Renal cortical epithelial cell (primary cell): ENCODE results near the gene ALG13. TPM values are rescaled to one million over a fixed set of nuclear protein-coding genes. Genes with fewer than 3 reads are reported as not detected.

Source experiments
- DNase-seq: peaks from one replicate; pipeline ENCODE4 v3.0.0-alpha.2; 2011; ENCODE audit warnings: low read depth
- total RNA-seq: library from RNA; depleted of rRNA; stranded (reverse); fragments of >200 nt; gene quantifications from 2 replicates; pipeline ENCODE4 v1.2.3, GENCODE V29; 2014

Gene ALG13
- 36.8 and 47.7 TPM in 2 replicates for total RNA-seq

DNA sequence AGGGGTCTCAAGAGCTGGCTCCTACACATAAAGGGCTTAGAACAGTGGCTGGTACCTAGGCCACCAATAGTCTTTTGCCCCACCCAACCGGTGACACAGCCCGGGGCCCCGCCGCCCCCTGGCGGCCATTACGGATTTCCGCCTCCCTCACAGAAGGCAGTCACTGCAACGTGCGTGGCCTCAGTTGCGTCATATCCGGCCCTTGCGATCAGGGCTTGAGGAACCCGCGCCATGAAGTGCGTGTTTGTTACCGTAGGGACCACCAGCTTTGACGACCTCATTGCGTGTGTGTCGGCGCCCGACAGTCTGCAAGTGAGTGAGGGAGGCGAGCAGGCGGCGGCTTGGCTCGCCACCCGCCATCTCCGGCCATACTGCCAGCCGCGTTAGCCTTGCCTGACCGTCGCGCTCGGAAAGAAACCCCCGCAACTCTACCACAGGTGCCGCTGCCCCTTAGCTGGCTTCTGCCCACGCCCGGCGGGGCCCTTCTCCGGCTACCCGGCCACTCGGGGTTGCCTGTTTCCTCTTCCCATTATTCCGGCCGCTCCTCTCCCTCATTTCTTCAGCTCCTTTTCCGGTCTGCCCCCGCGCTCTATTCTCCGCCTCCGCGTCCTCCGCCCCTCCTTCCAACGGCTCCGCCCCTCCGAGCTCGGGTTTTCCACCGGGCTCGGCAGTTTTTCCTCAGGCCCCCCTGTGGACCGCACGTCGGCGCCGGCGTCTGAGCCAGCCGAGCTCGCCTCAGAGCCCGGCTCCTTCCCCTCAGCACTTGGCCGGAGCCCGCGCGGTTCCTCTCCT lies at the start of gene ALG13:
Gene ALG13, plus strand, starts transcription at position 183 of the 792 bp plus-strand sequence. Its CDS starts 49 bp downstream, at position 232.
- DNase-seq, result peak; percentile 75

DNA sequence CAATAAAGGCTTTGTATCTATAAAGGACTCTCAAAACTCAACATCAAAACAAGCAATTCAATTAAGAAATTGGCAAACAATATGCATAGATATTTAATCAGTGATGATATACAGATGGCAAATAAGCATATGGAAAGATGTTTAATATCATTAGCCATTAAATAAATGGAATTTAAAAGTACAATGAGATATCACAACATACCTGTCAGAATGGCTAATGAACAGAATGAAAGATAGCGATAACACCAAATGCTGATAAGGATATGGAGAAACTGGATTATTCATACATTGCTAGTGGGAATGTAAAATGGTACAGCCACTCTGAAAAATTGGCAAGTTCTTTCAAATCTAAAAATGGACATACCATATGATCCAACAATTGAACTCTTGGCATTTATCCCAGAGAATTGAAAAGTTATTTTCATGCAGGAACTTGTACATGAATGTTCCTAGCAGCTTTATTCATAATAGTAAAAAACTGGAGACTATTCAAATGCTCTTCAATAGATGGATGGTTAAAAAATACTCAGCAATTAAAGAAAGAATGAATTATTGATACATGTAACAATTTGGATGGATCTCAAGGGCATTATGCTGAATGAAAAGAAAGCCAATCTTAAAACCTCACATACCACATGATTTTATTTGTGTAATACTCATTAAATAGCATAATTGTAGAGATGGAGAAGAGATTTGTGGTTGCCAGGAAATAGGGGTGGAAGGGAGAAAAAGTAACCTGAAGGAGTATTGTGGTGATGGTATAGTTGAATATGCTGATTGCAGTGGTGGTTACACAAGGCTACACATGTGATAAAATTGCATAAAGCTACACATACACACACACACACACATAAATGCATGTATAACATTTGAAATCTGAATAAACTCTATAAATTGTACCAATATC lies 45.9 kb upstream of the ALG13 start:
- DNase-seq, result no peak

DNA sequence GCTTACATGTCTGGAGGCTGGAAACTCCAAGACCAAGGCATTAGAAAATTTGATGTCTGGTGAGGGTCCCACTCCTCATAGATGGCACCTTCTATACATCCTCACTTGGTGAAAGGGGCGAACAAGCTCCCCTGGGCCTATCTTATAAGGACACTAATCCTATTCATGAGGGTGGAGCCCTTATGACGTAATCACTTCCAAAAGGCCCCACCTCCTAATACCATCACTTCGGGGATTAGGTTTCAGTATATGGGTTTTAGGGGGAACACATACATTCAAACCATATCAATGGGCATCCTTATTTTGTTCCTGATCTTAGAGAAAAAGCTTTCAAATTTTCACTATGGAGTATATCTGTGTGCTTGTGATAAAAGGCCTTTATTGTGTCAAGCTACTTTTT lies 39.0 kb upstream of the ALG13 start:
- DNase-seq, result no peak

DNA sequence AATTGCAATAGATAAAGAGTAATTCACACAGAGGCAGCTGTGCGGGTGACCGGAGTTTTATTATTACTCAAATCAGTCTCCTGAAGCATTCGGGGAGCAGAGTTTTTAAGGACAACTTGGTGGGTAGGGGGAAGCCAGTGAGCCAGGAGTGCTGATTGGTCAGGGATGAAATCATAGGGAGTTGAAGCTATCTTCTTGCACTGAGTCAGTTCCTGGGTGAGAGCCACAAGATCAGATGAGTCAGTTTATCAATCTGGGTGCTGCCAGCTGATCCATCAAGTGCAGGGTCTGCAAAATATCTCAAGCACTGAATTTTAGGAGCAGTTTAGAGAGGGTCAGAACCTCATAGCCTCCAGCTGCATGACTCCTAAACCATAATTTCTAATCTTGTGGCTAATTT lies 35.8 kb upstream of the ALG13 start:
- DNase-seq, result peak; percentile 1

DNA sequence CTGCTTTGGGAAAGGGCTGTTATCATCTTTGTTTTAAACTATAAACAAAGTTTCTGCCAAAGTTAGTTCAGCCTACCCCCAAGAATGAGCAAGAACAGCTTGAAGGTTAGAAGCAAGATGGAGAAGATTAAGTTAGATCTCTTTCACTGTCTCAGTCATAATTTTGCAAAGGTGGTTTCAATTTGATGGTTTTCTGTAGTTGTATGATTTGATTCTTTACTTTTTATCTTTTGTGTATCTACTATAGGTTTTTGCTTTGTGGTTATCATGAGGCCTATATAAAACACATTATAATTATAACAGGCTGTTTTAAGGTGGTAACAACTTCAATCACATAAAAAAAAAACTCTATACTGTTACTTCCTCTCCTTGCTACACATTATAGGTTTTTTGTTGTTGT lies 35.4 kb upstream of the ALG13 start:
- DNase-seq, result no peak

DNA sequence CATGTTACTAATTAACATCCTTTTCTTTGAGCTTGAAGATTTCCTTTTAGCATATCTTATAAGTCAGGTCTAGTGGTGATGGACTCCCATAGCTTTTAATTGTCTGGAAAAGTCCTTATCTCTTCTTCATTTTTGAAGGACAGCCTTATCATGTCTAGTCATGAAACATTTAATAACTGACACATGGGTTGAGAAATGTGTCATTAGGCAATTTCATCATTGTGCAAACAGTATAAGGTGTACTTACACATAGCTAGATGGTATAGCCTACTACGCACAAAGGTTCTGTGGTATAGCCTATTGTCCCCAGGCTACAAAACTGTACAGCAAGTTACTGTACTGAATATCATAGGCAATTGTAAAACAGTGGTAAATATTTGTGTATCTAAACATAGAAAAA lies 34.5 kb upstream of the ALG13 start:
- DNase-seq, result no peak

DNA sequence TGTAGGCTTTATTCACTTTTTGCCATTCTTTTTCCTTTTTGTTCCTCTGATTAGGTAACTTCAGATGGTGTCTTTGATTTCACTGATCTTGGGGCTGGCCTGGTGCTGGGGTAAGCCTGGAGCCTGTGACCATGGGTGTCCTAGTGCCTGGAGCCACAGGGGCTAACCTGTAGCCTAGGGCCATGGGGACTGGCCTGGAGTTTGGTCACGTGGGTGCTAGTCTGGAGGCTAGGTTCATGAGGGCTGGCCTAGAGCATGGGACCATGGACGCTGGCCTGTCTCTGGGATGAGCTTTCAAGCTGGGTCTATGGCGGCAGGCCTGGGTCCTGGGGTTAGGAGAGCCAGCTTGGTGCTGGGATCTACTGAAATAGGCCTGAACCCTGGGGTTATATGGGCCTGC lies 32.2 kb upstream of the ALG13 start:
- no peak for DNase-seq

DNA sequence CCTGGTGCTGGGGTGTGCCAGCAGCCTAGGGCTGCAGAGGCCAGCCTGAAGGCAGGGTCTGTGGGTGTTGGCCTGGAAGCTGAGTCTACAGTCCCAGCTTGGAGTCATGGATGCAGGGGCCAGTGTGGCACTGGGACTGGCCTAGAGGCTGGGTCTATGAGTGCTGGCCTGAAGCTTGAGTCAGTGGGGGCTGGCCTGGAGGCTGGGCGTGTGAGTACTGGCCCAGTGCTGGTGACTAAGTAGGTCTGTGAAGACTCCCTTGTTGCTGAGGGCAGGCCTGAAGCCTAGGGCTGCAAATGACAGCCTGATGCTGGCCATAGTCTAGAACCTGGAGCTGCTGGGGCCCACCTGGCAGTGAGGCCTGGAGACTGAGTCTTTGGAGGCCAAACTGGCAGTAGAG lies 31.3 kb upstream of the ALG13 start:
- DNase-seq, result no peak

DNA sequence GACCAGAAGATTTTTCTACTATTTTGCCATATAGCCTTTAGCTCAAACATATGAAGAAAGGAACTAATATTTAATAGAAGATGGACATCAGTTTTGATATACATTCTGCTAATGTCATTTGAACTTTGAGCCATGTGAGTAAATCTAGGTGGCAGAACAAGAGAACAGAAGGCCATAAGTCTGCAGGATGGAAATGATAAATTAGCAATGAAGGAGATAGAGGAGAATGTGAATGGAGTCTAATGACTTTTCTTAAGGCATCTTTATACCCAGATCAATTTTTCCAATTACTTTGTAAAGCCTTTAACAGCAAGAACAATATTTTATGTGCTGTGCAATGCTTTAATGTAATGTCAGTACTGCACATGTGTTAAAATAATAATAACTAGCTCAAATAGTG lies 30.1 kb upstream of the ALG13 start:
- no peak for DNase-seq

DNA sequence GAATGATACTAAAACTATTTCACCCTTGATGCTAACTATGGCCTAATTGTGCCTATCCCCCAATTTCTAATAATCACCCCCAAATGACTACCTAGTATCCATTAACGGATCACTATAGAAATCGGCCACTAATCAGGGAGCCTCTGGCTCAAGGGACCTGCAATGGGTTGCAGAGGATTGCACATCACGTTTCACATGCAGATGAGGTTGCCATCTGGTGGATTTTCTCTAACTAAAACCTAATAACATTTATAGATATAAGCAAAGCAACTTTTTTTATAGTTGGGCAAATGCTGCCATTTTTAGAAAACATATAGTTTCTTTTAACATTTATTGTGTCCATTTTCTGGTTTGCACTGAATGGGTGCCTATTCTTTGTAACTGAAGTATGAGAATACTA lies 28.3 kb upstream of the ALG13 start:
- DNase-seq, result peak; percentile 2

DNA sequence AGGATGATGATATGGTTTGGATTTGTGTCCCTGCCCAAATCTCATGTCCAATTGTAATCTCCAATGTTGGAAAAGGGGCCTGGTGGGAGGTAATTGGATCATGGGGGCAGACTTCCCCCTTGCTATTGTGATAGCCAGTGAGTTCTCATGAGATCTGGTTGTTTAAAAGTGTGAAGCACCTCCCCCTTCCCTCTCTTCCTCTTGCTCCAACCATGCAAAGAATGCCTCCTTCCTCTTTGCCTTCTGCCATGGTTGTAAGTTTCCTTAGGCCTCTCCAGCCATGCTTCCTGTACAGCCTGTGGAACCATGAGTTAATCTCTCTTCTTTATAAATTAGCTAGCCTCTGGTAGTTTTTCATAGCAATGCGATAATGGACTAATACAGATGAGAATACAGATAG lies 19.7 kb upstream of the ALG13 start:
- no peak for DNase-seq

DNA sequence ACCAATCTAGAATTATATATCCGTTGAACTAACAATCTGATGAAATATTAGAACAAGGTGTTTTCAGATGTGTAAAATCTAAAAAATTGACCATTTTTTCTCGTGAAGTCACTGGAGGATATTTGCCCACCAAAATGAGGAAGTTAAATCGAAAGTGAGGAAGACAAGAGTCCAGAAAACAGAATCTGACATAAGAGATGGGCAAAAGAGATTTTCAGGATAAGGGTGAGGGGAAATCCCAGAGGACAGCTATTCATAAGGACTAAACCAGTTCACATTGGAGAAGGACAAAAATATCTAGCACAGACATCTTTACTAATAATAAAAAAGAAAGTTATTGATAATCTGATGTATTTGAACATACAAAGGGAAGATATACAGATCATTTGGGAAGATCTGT lies 18.7 kb upstream of the ALG13 start:
- no peak for DNase-seq

DNA sequence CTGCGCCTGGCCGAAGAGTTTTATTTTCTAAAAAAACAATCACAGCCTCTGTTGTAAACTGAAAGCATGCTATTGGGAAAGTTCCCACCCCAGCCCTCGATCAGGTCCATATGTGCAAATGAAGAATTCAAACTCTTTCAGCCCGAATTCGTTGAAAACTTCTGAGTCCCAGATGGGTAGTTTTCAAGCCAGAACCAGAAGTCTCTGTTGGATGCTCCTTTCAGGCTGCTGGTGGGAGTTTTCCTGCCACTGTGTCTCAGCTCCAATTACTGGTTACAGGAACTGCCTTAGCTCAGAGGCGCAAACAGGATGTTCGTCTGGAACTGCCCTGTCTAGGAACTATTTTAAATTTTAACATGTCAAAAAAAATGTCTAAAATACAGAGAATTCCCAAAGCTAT lies 9.3 kb upstream of the ALG13 start:
- DNase-seq, result no peak

DNA sequence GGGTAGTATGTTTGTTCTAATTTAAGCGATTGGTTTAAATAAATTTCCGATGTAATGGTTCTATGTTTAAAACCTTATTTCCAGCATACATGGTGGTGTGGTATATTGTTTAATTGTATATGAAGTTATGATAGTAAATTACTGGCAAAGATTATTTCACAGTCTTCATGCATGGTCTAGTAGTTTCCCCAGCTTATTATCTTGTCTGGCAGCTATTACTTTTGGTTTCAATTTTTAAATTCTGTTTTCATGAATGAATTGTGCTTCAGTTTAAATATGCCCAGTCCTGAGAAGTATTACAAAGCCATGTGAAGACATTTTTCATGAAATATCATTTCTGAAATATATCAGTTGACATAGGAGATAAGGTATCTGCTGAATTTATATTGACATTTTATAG lies 6.3 kb downstream of the ALG13 start:
- no peak for DNase-seq

DNA sequence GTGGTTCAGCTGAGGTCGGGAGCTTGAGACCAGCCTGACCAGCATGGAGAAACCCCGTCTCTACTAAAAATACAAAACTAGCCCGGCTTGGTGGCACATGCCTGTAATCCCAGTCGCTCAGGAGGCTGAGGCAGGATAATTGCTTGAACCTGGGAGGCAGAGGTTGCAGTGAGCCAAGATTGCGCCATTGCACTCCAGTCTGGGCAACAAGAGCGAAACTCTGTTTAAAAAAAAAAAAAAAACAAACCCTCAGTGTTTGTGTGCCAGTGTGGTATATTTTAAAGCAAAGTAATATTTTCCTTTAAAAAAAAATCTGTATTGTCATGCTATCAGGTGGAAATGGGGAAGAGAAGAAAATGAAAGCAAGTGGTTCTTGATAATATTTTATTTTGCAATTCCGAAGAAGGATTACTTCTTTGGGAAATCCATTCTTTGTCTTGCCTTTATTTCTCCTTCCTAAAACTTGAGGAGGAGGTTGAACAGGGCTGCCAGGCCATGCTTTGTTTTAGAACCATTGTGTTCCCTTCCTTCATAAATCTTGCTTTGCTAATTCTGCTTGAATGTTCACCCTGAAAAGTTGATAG lies 14.4 kb downstream of the ALG13 start:
- no peak for DNase-seq

DNA sequence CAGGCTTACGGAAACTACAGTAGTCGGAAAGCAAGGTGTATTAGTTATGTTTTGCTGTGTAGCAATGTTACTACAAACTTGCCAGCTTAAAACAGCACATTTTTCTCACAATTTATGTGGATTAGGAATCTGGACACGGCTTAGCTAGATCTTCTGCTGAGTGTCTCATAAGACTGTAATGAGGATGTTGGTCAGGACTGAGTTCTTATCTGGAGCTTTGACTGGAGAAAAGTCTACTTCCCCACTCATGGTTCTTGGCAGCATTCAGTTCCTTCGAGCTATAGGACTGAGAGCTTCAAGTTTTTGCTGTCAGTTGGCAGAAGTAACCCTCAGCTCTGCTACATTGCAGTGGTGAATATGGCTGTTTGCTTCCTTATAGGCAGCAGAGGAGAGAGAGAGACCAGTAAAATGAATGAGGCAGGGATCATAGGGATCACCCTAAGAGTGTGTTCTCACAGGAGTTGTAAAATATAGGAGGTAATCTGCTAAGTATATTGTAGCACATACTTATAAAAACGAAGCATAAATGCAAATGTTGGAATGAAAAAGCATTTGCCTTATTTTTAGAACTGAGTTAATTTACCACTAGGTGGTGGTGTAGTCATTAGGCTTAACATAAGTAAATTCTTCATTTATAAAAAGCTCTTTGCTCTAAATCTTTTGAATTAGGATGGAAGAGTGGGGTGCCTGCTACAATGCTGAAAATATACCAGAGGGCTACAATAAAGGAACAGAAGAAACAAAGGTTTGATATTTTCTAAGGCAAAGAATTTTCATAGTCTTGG lies 38.6 kb downstream of the ALG13 start:
- peak; percentile 16 for DNase-seq

DNA sequence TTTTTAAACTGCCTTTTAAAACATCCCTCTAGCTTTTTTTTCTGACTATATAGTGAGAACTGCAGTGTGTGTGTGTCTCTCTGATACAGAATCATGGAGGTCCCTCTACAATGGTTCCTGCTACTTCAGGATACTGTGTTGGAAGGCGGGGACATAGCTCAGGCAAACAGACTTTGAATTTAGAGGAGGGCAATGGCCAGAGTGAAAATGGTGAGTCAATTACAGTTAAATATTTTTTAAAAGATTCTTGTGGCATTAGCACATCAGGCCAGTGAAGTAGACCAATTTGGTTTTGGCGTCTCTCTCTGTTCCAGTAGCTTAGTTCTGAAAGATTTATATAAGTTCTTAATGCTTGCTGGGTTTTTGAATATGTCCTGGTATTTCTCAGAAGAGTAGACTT lies 47.1 kb downstream of the ALG13 start:
- DNase-seq, result peak; percentile 51

DNA sequence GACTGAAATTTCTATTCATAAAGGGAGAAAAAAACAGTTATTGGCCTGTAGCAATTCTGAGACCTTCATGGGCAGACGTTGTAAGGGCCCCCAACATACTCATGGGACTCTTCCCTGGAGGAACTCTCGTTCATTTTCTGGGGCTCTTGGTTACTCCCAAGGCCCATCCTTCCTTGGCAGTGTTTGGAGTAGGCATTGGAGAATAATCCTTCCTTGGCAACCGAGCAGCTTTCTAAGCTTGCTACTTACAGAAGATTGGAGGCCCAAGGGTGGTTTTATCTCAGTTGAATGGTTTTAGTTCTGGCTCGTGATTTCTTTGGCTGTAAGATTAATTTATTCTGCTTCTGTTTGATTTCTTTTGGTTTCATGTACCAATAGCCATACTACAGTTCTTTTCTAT lies 50.4 kb downstream of the ALG13 start:
- no peak for DNase-seq

DNA sequence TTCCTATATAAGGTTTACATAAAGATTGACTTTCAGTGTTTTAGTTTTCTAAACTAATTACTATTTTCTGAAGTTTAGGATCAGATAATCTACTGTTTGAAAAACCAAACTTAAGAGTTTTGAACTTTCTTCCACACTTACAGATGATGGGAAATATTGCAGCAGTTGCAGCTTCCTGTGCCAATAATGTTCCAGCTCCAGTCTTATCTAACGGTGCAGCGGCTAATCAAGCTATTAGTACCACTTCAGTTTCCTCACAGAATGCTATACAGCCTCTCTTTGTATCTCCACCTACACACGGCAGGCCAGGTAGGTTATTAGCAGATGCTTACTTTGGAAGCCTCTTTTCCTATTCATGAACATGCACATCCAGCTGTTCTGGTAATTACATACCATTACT lies 55.6 kb downstream of the ALG13 start:
- no peak for DNase-seq

DNA sequence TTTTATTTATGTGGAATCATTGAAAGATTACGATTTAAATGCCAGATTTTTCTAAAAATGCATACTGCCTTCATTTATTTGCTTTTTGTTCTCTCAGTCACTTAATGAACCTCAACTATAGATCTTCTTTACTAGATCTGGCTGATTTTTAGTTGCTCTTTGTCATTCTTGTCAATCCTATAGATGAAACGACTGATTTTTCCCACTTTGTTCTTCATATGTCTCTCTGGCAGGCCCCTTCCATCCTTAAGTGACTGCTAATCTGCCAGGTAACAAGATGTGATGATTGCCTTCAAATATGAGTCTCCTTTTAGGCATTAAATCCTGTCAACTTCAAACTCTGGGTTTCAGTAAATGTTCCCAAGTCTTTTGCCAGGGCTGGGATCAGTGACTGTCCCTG lies 61.0 kb downstream of the ALG13 start:
- DNase-seq, result no peak

DNA sequence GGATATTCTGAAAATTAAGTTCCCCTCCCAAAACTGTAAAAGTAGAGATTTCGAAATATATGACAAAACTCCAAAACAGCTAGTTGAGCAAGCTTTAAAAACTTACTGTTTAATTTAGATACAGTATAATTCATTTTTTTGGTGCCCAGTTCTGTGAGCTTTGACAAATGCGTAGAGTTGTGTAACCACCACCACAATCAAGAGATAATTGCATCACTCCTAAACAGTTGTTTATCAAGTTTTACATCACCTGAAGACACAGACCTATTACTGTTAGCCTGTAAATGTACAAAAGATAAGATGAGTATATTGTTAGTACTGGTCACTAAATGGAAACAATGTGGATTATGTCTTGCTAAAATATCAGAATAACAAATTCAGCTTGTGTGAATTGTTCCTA lies 62.3 kb downstream of the ALG13 start:
- DNase-seq, result no peak

DNA sequence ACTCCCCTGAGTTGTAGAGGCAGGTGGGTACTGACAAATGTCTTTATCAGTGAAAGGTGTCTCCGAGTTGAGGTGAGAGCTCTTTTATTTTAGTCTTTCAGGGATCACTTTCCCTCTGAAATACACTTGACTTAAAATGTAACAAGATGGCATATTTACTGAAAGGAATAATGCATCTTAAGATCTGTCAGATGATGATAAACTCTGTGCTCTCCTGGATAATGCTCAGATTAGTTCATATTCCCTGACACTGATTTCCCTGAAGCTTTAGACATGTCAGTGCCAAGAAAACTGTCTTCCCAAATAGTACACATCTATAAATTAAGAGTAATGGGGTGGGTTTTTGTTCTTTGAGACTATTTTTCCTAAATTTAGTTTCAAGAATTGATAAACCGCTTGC lies 75.5 kb downstream of the ALG13 start:
- no peak for DNase-seq
